LNCAP (cell line): ENCODE data around the gene NUCKS1.

Source experiments
- TF ChIP-seq, protein P1 (sequence below): fragments of 450-650 bp; IDR thresholded peaks from 2 replicates; pipeline ENCODE4 v1.5.1; 2017; ENCODE audit warnings: mild to moderate bottlenecking

Gene NUCKS1

DNA sequence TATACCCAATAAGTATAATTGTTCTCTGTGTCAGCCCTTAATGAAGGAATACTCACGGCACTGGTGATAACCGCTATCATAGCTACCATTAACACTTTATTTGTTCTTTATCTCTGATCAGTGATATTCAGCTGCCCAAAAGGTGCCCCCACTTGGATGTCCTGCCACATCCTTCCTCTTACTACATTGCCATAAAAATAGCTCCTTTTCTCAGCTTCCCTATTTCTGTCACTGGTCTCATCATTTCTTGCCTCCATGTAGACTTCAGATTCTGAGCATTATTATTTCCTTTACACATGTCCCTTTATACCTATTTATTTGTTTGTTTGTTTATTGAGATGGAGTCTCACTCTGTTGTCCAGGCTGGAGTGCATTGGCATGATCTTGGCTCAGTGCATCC is 28.0 kb upstream of the NUCKS1 start:
- TF ChIP-seq, protein P1, sequence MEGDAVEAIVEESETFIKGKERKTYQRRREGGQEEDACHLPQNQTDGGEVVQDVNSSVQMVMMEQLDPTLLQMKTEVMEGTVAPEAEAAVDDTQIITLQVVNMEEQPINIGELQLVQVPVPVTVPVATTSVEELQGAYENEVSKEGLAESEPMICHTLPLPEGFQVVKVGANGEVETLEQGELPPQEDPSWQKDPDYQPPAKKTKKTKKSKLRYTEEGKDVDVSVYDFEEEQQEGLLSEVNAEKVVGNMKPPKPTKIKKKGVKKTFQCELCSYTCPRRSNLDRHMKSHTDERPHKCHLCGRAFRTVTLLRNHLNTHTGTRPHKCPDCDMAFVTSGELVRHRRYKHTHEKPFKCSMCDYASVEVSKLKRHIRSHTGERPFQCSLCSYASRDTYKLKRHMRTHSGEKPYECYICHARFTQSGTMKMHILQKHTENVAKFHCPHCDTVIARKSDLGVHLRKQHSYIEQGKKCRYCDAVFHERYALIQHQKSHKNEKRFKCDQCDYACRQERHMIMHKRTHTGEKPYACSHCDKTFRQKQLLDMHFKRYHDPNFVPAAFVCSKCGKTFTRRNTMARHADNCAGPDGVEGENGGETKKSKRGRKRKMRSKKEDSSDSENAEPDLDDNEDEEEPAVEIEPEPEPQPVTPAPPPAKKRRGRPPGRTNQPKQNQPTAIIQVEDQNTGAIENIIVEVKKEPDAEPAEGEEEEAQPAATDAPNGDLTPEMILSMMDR, result no peak

GRCh38 chr1:205775717-205776056 is 25.7 kb upstream of the NUCKS1 start:
- TF ChIP-seq, protein P1, result no peak

- TF ChIP-seq, protein P1, result no peak
These were observed 25.2 kb upstream of the NUCKS1 start, which contains the start of gene RAB29 for GRCh38 chr1:205775015-205775716. Gene RAB29, minus strand, starts transcription at chr1:205775482. Its CDS starts 526 bp downstream, at chr1:205774956.

DNA sequence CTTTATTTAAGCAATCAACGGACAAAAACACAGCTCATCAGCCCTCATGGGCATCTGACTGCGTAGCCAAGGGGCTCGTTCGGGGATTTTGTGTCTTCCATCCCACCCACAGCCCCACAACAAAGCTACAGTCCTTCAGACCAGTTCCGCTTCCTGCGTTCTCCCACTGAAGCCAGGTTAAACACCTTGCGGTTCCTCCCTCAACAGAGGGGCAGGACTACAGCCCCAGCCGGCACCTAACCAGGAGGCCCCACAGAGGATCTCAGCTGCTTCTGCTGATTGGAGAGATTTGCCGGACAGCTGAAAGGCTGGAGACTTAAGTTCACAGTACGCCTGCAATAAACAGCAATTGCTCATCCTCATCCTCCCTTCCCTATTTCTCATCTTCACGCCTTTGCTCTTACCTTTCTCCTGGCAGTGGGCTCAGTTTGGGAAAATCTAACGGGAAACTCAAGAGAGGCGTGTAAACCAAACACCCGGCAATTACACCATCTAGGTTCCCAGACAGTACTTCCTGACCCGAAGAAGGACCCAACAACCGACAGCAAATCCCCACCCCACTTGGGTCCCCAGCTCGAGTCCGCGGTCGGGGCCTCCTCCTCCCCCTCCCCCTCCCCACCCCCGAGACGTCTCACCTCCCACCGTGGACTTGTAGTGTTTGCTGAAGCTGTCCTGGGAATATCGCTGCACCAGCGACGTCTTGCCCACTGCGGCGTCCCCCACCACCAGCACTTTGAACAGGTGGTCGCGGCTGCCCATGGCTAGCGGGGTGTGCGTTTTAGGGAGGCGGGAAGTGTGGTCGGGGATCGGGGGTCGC is 24.4 kb upstream of the NUCKS1 start:
- TF ChIP-seq, protein P1, result no peak

DNA sequence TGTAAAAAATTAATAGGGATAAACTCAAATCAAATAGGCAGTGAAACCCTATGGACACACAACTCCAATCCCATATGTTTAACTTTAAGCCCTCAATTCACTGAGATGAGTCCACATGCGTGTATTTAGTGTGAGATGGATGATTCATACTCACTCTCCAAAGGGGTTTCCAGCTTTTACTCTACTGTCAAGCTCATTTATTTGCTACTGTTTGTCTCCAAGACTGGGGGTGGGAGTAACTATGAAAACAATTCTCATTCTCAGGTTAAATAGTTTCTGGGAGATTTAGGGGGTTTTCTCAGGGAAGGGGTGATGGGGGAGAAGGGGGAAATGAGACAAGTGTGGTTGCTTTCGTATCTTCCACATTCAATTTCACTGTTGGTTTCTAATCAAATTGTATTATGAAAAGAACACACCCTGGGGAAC is 22.6 kb upstream of the NUCKS1 start:
- TF ChIP-seq, protein P1, result no peak

- TF ChIP-seq, protein P1, result no peak
These were observed 20.6 kb upstream of the NUCKS1 start for GRCh38 chr1:205770618-205771017.

GRCh38 chr1:205769641-205770365 is 19.8 kb upstream of the NUCKS1 start:
- TF ChIP-seq, protein P1, result no peak
